ENCODE measurements around the gene ACADS.

GRCh38 chr12:120767071-120768024, 41.7 kb downstream of the ACADS start:
- no peak for TF ChIP-seq CTCF (IDR thresholded peaks at IDR 0.05; ENCODE audit: low read length)
- TF ChIP-seq EZH2phosphoT487 (IDR thresholded peaks at IDR 0.05; ENCODE audit: low read length), result no peak

Data from MM.1S (cell line).